ENCODE measurements around the gene SRGN. TPM values are rescaled to one million over a fixed set of nuclear protein-coding genes. Genes with fewer than 3 reads are reported as not detected.

SRGN gene
- total RNA-seq, 1 donor from 2014 or later: 232 TPM

GRCh38 chr10:69088801-69089501, 1.0 kb downstream of the SRGN start:
- intact Hi-C loops (cut with DNase I): no loop called here
- peak; percentile 54 to 55 for ATAC-seq

GRCh38 chr10:69089638-69090599, 2.0 kb downstream of the SRGN start:
- H3K27ac ChIP-seq: peak overlapping the region; percentile 89
- peak overlapping the region; percentile 57 for H3K4me3 ChIP-seq
- H3K9me3 ChIP-seq: no peaks in the 10 kb centered on the region
- peak; percentile 43 to 64 for ATAC-seq
- no peak for DNase-seq
- no peaks in the 10 kb centered on the region for H3K36me3 ChIP-seq
- H3K4me1 ChIP-seq: peaks cover 59% of the 10 kb centered on the region
- no peaks in the 10 kb centered on the region for H3K27me3 ChIP-seq (ENCODE audit: low read depth)
- intact Hi-C loops (cut with DNase I): loop anchor here (10.0 kb wide), 1 partner anchor 85 kb away; no protein-coding TSS in a partner anchor
- TF ChIP-seq CTCF (IDR thresholded peaks at IDR 0.05): no peak

More at GRCh38 chr10:69088801-69089501, 1.0 kb downstream of the SRGN start:
- no peak for DNase-seq
- H3K27me3 ChIP-seq (ENCODE audit: low read depth): no peaks in the 10 kb centered on the region
- no peaks in the 10 kb centered on the region for H3K9me3 ChIP-seq
- no peak for TF ChIP-seq CTCF (IDR thresholded peaks at IDR 0.05)
- peaks cover 57% of the 10 kb centered on the region for H3K4me1 ChIP-seq
- no peaks in the 10 kb centered on the region for H3K36me3 ChIP-seq
- peak overlapping the region; percentile 57 for H3K4me3 ChIP-seq
- H3K27ac ChIP-seq: peak overlapping the region; percentile 89

GRCh38 chr10:69090685-69091084, 2.8 kb downstream of the SRGN start:
- no peak for TF ChIP-seq CTCF (IDR thresholded peaks at IDR 0.05)
- intact Hi-C loops (cut with DNase I): loop anchor here (10.0 kb wide), 1 partner anchor 86 kb away; no protein-coding TSS in a partner anchor
- Histone ChIP-seq H3K36me3 (no peaks in the 10 kb centered on the region), H3K27me3 (ENCODE audit: low read depth) (no peaks in the 10 kb centered on the region), H3K4me3 (peak overlapping the region; percentile 57), H3K4me1 (peaks cover 58% of the 10 kb centered on the region), H3K27ac (peak overlapping the region; percentile 89), H3K9me3 (no peaks in the 10 kb centered on the region)
- ATAC-seq (no peak), DNase-seq (no peak)

GRCh38 chr10:69091143-69091651, 3.3 kb downstream of the SRGN start:
- no peak for TF ChIP-seq CTCF (IDR thresholded peaks at IDR 0.05)
- Histone ChIP-seq H3K4me1 (peaks cover 53% of the 10 kb centered on the region), H3K27ac (peak overlapping the region; percentile 89), H3K36me3 (no peaks in the 10 kb centered on the region), H3K27me3 (ENCODE audit: low read depth) (no peaks in the 10 kb centered on the region), H3K4me3 (peak overlapping the region; percentile 57), H3K9me3 (no peaks in the 10 kb centered on the region)
- ATAC-seq: no peak
- no peak for DNase-seq
- intact Hi-C loops (cut with DNase I): loop anchor here (10.0 kb wide), 1 partner anchor 86 kb away; no protein-coding TSS in a partner anchor

Data from lower lobe of right lung (tissue), 2 donors.